ENCODE data around the gene TM2D3.

- no peak for TF ChIP-seq CTCF (IDR thresholded peaks at IDR 0.05)
- TF ChIP-seq EZH2 (IDR thresholded peaks at IDR 0.05; ENCODE audit: borderline replicate concordance, insufficient read depth, low read depth, low read length, poor library complexity, severe bottlenecking): no peak
Measured at GRCh38 chr15:101651554-101652097, 555 bp downstream of the TM2D3 start.

Data from B cell (primary cell).